NT2/D1 (cell line): ENCODE data around the gene TIAM1.

Experiments used
- SUZ12 ChIP-seq: IDR thresholded peaks from 2 replicates; pipeline ENCODE4 v1.6.1; 2011; ENCODE audit not compliant: insufficient read length, insufficient read depth; ENCODE audit errors: extremely low read depth
- YY1 ChIP-seq: IDR thresholded peaks from 2 replicates; pipeline ENCODE4 v1.6.1; 2011; ENCODE audit not compliant: insufficient read length, insufficient read depth
- ZNF274 ChIP-seq: IDR thresholded peaks from 2 replicates; pipeline ENCODE4 v1.6.1; 2011; ENCODE audit warnings: mild to moderate bottlenecking, low read depth, low read length

GRCh38 chr21:31128234-31128633, 215.8 kb downstream of the TIAM1 start:
- no peak for TF ChIP-seq SUZ12
- TF ChIP-seq YY1: no peak
- TF ChIP-seq ZNF274: no peak
